ENCODE data around the gene LAMC1.

- TF ChIP-seq, protein P1, sequence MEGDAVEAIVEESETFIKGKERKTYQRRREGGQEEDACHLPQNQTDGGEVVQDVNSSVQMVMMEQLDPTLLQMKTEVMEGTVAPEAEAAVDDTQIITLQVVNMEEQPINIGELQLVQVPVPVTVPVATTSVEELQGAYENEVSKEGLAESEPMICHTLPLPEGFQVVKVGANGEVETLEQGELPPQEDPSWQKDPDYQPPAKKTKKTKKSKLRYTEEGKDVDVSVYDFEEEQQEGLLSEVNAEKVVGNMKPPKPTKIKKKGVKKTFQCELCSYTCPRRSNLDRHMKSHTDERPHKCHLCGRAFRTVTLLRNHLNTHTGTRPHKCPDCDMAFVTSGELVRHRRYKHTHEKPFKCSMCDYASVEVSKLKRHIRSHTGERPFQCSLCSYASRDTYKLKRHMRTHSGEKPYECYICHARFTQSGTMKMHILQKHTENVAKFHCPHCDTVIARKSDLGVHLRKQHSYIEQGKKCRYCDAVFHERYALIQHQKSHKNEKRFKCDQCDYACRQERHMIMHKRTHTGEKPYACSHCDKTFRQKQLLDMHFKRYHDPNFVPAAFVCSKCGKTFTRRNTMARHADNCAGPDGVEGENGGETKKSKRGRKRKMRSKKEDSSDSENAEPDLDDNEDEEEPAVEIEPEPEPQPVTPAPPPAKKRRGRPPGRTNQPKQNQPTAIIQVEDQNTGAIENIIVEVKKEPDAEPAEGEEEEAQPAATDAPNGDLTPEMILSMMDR (IDR thresholded peaks at IDR 0.05): no peak
- TF ChIP-seq POLR2AphosphoS5 (IDR thresholded peaks at IDR 0.05; ENCODE audit: low read depth, low read length): no peak
Measured at GRCh38 chr1:183070234-183070922, 47.2 kb downstream of the LAMC1 start.

All from Panc1 (cell line).